CD4-positive, alpha-beta T cell treated with Interleukin-12 subunit alpha and Interleukin-12 subunit beta, for 1 hour (primary cell): ENCODE results near the gene ASAP2.

ENCODE experiments used
- DNase-seq: peaks from one replicate; pipeline ENCODE4 v3.0.0-alpha.2; 2020

Gene ASAP2

DNA sequence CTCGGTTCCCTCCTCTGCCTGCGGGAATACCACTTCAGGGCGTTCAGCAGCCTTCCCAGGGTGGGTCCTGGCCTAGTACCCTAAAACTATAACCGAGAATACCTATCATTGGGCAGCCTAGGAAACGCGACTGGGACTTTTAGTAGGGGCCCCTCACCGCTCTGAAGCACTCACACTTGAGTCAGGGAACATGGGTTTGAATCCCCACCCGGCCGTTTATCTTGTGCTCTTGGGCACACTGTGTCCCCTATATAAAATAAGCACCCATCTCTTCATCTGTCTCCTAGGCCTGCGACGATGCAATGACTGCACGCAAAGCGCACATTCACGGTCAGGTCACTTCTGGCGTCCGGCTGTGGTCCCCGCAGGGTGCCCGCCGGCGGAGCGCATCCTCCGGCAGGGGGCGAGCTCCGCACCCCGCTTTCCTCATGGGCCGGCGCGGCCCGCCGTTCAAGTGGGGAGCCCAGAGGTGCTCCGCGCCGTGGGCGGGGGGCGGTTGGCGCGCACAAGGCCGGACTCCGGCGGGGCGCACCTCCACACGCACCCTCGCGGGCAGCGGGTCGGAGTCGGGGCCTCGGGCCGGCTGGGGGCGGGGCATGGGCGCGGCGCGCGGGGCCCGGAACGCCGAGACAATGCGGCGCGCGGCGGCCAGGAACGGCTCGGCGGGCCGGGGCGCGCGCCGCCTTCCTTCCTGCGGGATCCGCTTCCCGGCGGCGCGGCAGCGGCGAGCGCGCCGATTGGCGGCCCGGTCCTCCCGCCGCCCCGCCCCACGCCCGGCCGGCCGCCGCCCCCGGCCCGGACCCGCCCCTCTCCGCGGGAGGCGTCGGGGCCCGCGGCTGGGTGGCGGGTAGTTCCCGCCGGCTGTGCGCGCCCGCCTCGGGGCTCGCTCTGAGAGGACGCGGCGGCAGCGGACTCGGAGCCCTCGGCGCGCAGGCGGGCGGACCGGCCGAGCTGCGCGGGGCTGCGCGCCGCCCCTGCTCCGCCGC lies at the start of gene ASAP2:
Gene ASAP2, plus strand, starts transcription at position 850 of the 986 bp plus-strand sequence. CDS start 293 bp downstream, outside the sequence.
- DNase-seq, result peak; percentile 20

DNA sequence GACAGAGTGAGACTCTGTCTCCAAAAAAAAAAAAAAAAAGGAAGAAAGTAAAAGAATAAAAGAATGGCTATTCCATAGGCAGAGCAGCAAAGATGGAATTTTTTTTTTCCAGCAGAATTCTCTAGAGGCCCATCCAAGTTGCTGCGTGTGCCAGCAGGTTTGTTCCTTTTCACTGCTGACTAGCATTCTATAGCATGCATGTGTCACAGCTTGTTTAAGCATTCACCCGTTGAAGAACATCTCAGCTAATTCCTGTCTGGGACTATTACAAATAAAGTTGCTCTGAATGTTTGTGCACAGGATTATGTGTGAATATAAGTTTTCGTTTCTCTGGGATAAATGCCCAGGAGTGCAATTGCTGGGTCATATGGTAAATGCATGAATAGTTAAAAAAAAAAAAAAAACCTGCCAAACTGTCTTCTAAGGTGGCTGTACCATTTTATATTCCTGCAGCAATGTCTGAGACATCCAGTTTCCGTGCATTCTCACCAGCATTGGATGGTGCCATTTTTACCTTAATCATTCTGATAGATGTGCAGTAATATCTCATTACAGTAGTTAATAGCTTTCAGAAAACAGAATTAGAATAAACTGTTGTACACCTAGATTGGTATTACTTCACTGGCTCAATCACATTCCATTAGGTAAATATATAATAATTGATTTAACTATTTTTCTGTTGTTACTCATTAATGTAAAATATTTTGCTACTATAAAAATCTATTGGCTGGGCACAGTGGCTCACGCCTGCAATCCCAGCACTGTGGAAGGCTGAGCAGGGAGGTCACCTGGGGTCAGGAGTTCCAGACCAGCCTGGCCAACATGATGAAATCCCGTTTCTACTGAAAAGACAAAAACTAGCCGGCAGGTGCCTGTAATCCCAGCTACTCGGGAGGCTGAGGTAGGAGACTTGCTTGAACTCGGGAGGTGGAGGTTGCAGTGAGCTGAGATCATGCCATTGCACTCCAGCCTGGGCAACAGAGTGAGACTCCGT lies 47.5 kb upstream of the ASAP2 start:
- no peak for DNase-seq

DNA sequence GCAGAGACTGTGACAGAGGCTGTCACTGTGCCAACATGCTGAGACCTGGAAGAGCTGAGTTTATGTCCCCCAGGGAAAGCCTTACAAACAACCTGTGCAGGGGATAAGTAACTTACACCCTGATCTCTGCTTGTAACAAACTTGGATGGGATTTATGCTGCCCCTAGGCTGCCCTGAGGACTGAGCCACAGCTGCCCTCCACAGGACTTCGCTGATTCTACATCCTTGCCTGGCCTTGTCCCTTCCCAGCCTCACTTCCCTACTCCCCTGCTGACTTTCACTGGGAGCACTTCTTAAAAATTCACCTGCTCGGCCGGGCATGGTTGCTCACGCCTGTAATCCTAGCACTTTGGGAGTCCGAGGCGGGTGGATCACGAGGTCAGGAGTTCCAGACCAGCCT lies 45.9 kb upstream of the ASAP2 start:
- no peak for DNase-seq

DNA sequence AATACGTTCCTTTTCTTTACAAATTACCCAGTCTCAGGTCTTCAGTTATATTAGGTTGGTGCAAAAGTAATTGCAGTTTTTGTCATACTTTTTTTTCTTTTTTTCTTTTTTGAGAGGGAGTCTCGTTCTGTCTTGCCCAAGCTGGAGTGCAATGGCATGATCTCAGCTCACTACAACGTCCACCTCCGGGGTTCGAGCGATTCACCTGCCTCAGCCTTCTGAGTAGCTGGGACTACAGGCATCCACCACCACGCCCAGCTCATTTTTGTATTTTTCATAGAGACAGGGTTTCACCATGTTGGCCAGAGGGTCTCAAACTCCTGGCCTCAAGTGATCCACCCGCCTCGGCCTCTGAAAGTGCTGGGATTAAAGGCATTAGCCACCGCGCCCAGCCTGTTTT lies 43.8 kb upstream of the ASAP2 start:
- DNase-seq, result no peak

DNA sequence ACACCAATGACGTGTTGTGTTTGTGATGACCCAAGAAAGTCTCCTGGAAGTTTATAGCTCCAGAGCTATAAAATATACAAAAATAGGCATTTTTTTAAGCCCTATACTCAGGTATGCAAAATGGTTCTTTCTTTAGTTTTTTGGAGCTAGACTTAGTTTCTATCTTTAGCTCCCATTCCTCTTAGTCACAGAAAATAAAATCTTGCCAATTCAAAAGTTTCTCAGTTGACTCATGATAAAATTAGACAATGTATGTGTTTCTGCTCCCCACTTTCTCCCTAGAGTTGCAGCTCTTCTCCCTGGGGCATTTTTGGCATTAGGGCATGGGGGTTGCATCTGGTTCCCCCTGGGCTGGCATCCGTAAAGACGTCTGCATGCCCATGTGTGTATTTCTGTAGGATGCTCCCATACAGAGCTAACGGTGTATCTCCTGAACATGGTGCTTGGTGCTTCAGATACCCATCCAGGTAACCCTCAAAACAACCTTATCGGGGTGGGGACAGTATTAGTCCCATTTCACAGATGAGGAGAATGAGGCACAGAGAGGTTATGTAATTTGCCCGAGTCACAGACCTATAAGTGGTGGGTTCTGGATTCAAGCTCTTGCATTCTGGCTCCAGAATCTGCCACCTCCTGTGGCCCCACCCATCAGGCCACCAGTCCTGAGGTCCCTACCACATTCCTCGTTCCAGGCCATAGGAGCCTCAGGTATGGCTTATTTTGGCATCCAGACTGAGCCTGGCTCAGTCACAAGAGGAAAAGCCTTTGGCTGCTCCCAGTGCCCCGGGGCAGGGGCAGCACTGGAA lies 43.1 kb upstream of the ASAP2 start:
- no peak for DNase-seq

DNA sequence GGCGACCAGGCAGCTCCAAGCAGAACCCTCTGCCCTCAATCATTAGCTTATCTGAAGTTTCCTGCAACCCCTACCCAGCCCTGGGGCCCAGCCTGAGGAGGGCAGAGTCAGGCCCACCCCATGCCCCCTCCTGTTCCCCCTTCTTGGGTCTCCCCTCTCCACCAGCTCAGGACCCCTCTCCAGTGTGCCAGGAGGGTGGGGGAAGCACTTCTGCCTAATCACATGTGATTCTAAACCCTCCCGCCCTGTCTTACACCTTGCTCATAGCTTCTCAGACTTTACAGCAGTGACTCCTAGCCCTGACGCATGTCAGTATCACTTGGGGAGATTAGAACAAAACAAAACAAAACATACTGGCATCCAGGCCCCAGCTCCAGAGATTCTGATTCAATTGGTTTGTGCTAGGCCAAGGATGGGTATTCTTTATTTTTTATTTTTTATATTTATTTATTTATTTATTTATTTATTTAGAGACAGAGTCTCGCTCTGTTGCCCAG lies 42.5 kb upstream of the ASAP2 start:
- no peak for DNase-seq

DNA sequence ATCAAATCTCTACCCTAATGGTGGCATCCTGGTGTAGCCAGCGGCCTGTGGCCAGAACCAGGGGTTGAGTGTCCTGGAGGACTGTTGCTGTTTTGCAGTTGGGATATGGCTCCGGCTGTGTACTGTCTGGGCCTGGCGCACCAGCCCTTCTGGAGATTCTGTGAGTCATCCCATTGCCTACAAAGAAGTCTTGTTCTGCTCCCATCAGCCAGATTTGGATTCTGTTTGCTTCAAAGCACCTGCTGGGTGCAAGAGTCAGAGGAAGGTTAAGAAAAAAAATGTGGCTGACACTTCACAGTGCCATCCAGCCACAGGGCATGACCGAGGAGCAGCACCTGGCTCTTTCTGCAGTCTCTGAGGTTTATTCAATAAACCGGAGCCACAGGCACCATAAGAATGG lies 41.0 kb upstream of the ASAP2 start:
- DNase-seq, result no peak

DNA sequence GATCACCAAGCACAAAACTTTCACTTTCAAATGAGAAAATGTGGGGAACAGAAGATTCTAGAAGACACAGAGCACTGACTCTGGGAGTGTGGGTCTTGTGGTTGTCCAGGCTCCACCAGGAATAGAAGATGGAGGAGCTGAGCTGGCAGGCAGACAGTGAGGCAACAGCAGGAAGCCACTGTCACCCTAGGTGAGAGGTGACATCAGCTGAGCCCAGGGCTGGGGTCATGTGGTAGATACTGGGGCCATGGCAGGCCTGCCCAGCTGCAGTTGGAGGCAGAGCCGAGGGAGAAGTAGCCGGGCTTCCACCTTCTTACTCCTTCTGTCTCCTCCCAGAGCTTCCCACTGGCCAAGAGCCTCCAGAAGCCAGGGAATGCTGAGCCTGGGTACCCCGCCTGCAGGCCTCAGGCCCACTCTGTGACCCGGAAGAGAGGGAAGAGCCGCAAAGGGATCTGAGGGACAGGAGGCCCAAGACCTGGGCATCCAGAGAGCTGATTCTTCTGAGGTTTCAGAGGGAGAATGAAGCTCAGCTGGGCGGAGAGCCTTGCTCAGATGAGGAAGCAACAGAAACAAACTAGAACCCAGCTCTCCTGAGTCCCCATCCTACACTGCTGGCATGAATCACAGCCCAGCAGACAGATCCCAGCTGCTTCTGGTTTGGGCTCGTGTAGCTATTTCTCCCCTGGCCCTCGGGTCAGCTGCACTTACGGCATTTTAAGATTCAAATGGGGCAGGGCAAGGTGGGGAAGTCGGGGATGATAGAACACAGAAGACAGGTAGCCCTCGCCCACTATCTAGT lies 39.8 kb upstream of the ASAP2 start:
- no peak for DNase-seq

DNA sequence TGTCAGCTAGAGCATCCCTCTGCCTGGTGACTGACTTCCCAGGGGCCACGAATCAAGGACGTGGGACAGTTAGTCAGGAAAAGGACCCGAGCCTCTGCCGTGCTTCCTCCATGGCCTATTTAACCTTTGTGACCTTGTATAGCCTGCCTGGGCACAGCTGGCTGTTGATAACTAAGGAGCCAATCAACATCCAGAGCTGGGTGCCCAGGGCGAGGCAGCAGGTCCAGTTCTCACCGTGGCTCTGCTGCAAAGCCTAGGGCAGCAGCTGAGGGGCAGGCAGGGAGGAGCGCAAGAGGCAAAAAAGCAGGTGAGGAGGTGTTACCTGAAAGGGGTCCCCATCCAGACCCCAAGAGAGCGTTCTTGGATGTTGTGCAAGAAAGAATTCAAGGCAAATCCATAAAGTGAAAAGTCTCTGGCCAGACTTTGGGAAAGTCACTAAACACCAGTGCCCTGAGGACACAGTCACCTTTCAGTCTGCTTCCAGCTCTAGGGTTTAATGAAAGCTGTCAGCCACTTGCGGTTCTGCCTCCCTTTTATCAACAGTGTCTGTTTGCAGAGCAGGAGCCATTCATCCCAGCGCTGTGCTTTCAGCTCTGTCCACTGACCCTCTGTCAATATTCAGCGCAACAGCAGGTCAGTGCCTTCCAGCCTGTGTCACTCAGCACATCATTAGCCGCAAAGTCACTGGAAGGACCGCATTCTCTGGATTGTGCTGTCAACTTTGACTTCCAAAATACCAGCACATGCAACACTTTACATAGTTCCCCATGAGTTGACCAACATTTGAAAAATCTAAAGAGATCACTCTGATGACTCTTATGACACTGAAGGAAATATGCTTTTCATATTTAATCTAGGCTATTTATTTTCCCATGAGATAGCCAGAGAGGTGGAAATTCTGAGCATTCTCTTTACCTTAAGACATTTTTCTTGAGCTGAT lies 38.6 kb upstream of the ASAP2 start:
- no peak for DNase-seq

DNA sequence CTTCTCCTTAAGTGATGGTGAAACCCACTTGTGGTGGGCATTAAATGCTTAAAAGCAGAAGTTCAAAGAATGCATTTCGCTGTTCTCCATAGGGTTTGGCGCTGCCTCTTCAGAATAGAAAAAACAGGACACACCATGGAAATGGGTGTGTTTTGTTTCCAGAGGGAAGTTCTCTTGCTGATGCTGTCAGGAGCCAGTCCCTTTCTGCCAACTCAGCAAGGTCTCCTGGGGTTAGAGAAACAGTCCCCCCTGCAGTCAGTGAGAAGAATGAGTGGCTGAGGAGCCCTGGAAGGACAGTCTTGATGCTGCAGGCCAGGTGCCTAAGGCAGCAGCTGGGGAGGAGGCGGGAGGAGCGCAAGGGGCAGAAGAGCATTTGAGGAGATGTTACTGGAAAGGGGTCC lies 37.8 kb upstream of the ASAP2 start:
- no peak for DNase-seq

DNA sequence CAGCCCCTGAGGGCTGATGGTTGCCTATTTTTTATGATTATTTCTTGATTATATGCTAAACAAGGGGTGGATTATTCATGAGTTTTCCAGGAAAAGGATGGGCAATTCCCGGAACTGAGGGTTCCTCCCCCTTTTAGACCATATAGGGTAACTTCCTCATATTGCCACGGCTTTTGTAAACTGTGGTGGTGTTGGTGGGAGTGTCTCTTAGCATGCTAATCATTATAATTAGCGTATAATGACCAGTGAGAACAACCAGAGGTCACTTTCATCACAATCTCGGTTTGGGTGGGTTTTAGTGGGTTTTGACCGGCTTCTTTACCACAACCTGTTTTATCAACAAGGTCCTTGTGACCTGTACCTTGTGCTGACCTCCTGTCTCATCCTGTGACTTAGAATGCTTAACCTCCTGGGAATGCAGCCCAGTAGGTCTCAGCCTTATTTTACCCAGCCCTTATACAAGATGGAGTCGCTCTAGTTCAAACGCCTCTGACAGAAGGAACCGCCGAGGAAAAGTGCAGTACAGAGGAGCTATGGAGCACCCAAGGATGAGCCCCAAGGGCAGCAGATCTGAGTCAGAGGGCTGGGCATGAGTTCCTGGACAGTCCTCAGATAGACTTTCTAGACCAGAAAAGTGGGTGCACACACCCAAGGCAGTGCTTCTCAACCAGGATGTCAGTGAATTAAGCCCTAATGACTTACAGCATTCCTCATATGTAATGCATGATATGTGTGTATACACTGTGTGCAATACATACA lies 37.1 kb upstream of the ASAP2 start:
- DNase-seq, result no peak

DNA sequence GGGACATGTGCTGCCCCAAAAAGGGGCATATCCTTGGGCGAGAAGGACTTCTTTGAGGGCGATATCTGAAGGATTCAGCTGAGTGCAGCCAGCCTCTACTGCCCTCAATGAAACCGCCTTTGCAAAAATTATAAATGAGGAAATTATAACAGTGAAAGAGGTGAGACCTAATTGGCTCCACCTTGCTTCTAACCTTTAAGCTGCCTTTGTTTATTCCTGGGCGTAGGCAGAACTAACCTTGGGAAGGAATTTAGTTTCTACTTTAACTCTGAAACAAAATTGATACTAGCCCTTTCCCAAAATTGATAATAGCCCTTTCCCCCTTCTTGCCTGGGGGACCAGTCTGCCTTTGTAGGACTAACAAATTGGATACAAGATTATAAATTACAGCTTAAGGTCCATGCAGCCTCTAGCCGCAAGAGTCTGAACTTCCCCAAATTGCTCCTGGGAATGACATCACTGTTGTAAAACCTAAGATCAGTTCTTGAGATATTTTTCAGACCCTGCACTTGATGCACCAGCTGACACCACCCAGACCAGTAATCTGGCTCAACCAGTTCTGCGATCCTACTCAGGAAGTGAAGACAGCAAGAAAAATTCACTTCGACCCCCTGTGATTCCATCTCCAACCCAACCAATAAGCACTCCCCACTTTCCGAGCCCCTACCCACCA lies 36.0 kb upstream of the ASAP2 start:
- no peak for DNase-seq

DNA sequence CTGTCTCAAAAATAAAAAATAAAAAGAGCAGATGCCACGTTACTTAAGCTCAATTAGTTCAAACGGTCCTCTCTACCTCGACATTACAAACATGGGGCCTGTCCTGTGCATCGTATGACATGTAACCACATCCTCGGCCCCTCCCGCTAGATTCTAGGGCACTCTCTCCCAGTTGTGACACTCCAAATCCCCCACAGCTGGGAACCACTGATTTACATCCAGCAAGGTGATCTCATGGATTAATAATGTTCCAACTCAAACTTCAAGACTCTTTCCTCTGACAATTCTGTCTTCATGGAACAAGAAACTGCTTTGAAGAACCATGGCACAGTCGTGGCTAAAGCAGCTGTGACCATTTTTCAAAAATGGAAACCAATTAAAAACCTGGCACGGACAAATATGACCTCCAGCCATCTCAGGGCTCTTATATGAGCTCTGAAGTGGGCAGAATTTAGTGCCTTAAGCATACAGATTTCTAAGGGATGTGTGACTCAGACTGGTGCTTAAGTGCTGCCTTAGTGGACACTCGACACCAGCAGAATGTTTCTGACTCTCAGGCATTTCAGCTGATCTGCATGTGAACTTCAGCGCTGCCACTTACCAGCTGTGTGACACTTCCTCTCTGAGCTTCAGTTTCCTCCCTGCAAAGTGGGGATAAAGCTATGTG lies 31.7 kb upstream of the ASAP2 start:
- DNase-seq, result no peak

DNA sequence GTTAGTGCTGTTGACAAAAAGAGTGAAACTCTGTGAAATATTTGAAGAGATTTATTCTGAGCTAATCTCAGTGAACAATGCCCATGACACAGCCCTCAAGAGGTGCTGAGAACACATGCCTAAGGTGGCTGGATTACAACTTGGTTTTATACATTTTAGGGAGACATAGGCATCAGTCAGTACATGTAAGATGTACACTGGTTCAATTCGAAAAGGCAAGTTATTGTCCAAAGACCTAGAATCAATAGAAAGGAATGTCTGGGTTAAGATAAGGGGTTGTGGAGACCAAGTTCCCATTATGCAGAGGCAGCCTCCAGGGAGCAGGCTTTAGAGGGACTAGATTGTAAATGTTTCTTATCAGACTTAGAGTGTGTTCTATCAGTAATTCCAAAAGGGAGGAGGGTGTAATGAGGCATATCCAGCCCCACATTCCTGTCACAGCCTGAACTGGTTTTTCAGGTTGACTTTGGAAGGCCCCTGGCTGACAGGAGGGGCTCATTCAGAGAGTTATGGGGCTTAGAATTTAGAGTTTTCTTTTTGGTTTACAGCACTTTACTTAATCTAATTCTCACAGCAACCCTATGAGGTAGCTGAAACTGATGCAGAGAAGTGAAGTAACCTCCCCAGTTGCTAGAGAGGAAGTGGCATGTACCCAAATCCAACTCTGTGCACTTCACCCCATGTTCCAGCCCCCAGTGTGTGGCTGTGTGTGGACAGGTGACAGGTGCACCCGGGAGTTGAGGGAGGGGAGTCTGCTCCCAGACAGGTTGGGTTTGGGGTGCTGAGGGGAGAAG lies 28.3 kb upstream of the ASAP2 start:
- DNase-seq, result no peak

DNA sequence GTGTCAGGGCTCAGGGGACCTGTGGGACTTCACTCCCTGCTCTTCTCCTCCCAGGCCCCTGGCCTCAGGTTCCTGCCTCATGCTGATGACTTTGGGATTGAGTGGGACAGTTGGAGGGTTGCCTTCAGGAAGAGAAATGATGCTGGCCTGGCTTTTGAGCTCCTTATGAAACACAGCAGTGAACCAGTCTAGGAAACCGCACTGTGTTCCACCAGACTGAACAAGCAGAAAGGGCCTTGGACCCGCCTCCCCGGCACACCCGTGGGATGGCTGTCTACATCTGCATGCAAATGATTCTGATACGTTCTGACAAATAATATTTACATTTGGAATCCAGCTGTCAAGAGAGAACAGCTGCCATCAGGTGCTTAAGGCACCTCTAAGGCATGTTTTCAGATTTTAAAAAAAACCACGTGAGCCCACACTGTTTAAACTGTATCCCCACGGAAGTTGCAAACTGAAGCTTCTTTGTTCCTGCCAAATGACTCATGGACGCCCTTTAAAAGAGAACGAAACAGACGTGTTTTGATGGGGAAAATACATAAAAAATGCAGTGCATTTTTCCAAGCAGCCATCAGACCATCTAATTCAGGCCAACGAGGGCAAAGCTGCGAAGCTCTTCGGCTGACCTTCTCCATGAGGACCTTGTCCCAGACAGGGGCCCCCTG lies 27.6 kb upstream of the ASAP2 start:
- DNase-seq, result no peak

DNA sequence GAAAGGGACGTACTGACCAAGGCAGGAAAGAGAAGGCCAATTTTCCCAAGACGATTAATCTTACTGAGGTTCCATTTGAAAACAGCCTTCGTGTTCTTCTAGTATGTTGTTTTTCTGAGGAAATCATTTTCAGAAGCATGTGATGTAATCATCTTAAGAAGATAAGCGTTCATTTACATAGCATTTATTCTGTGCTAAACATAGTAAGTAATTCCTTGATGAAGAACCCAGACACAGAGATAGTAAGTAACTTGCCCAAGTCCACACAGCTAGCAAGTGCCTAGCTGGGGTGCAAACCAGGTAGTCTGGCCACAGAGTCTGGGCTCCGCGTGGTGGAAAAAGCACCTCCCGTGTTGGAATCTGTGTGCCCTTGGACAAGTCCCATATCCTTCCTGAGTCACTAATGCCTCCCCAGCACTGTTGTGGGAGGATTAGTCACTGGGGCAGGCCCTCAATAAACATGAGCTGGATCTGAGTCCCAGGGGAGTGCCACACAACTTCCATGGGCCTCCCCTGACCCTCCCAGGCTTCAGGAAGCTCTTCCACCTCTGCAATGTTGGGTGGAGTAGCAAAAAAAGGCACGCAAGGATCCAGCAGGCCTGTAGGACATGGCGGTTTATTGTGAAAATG lies 26.9 kb upstream of the ASAP2 start:
- DNase-seq, result no peak
